ENCODE results near the gene ACKR4.

DNA sequence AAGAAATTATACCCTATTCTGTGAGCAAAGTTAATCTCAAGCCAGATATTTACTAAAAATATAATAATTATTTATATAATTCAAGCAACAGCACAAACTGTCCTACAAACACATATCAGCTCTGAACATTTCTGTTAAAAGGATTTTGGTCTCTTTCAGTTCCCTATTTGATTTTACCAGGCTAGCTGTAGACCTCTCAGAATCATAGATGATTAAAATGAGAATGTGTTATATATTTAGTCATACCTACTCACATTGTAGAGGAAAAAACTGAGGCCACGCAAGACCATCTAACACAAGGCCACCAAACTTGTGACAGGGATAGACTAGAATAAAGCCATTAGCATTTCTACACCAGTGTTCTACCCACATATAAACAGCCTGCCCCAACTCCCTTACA, 28.5 kb downstream of the ACKR4 start:
- TF ChIP-seq, protein P1, sequence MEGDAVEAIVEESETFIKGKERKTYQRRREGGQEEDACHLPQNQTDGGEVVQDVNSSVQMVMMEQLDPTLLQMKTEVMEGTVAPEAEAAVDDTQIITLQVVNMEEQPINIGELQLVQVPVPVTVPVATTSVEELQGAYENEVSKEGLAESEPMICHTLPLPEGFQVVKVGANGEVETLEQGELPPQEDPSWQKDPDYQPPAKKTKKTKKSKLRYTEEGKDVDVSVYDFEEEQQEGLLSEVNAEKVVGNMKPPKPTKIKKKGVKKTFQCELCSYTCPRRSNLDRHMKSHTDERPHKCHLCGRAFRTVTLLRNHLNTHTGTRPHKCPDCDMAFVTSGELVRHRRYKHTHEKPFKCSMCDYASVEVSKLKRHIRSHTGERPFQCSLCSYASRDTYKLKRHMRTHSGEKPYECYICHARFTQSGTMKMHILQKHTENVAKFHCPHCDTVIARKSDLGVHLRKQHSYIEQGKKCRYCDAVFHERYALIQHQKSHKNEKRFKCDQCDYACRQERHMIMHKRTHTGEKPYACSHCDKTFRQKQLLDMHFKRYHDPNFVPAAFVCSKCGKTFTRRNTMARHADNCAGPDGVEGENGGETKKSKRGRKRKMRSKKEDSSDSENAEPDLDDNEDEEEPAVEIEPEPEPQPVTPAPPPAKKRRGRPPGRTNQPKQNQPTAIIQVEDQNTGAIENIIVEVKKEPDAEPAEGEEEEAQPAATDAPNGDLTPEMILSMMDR (IDR thresholded peaks at IDR 0.05 in 8 of 11, conservative IDR thresholded peaks at IDR 0.05 in 3 of 11), result no peak
- no peak for TF ChIP-seq POLR2AphosphoS5 (IDR thresholded peaks at IDR 0.05)
